Lower leg skin (tissue), 4 donors: ENCODE measurements around the gene BTBD1. TPM values are rescaled to one million over a fixed set of nuclear protein-coding genes. Genes with fewer than 3 reads are reported as not detected.
A peak's percentile ranks its signal among the peaks of the same experiment; 100 is the strongest.

ENCODE experiments used
- DNase-seq, 2 donors: peaks; one replicate each; pipeline ENCODE4 v3.0.0-alpha.2; 2019; ENCODE audit warnings: low spot score in 2 of 2
- H3K4me3 ChIP-seq: fragments of 200-600 bp; sonication (generic); 2 replicates; pipeline ENCODE4 v1.5.1; 2017; ENCODE audit warnings: mild to moderate bottlenecking, low read depth; ENCODE audit not compliant: poor library complexity, severe bottlenecking
- POLR2A ChIP-seq, 2 donors: fragments of 450-650 bp; IDR thresholded peaks; one replicate each; pipeline ENCODE4 v1.6.1; 2016 to 2017; ENCODE audit warnings: antibody characterized with exemption in 2 of 2, mild to moderate bottlenecking in 1 of 2, moderate library complexity in 1 of 2
- WGBS, 2 donors: methylation state at CpG; one replicate each; pipeline ENCODE4 v1.1.5; 2018; 5-methylcytosine and 5-hydroxymethylcytosine counted together
- intact Hi-C: fragments of 100-400 bp; cut with DNase I; formaldehyde crosslinking; loops from one replicate; pipeline ENCODE4 v1.15.0; 2023; ENCODE audit warnings: low total_unique reads
- total RNA-seq, 4 donors: library from RNA; depleted of rRNA; stranded (reverse); fragments of >200 nt; gene quantifications; one replicate each; pipeline ENCODE4 v1.1.0, GENCODE V29; 2016
- TF ChIP-seq, protein P1 (sequence below), 3 donors: fragments of 450-650 bp; IDR thresholded peaks; one replicate each; pipeline ENCODE4 v1.5.1; 2016; ENCODE audit warnings: antibody characterized with exemption in 3 of 3, mild to moderate bottlenecking in 3 of 3, moderate library complexity in 2 of 3

BTBD1 gene
- total RNA-seq, 4 donors from 2014 or later = 46.2 to 57.5 (median 50.8) TPM

DNA sequence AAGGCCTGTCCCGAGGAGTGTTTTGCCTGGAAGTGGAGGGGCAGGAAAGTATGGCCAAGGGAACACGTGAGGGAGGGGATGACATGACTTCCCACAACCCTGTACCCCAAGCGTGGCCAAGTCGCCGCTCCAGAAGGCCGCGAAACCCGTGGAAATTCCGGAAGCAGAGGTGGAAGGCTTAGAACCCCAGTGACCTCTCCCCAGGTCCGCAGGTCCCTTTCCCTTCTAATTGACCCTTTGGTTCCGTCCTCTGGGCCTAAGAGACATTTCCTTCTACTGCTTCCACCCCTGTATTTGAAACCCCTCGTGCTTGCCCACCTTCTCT, 548 bp upstream of the BTBD1 start:
- no peak overlapping the region for H3K4me3 ChIP-seq
- 57 to 58% methylated on average over 12 of the region's 12 CpGs for WGBS, 2 donors
- TF ChIP-seq, protein P1, sequence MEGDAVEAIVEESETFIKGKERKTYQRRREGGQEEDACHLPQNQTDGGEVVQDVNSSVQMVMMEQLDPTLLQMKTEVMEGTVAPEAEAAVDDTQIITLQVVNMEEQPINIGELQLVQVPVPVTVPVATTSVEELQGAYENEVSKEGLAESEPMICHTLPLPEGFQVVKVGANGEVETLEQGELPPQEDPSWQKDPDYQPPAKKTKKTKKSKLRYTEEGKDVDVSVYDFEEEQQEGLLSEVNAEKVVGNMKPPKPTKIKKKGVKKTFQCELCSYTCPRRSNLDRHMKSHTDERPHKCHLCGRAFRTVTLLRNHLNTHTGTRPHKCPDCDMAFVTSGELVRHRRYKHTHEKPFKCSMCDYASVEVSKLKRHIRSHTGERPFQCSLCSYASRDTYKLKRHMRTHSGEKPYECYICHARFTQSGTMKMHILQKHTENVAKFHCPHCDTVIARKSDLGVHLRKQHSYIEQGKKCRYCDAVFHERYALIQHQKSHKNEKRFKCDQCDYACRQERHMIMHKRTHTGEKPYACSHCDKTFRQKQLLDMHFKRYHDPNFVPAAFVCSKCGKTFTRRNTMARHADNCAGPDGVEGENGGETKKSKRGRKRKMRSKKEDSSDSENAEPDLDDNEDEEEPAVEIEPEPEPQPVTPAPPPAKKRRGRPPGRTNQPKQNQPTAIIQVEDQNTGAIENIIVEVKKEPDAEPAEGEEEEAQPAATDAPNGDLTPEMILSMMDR (IDR thresholded peaks at IDR 0.05) = no peak
- TF ChIP-seq POLR2A (IDR thresholded peaks at IDR 0.05) = no peak
- no peak for DNase-seq
- intact Hi-C loops = no loop called here

GRCh38 chr15:83066034-83066733, 868 bp downstream of the BTBD1 start:
- peak overlapping the region; percentile 78 for H3K4me3 ChIP-seq
- no peak for DNase-seq
- TF ChIP-seq, protein P1 (IDR thresholded peaks at IDR 0.05) = no peak
- TF ChIP-seq POLR2A (IDR thresholded peaks at IDR 0.05) = no peak
- 7 to 9% methylated on average over 29 of the region's 42 CpGs for WGBS, 2 donors
- intact Hi-C loops = no loop called here

DNA sequence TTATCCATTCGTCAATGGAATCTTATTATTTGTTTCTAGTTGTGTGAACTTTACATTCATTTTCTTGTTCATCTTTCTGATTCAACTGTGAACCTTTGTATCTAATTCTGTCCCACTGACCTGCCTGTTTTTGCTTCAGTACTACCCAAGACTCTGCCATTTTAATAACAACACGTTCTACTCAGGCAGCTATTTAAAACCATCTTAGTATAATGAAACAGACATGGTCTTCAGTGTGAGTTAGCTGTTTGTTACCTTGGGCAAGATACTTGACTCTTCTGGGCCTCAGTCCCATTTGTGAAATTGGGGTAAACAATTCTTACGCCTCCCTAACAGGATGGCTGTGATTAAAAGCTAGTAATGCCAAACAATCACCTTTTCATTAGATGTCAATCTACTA, 1.6 kb downstream of the BTBD1 start:
- no peak for TF ChIP-seq POLR2A (IDR thresholded peaks at IDR 0.05)
- TF ChIP-seq, protein P1 (IDR thresholded peaks at IDR 0.05) = no peak
- DNase-seq = no peak
- intact Hi-C loops = no loop called here
- WGBS, 2 donors = 21 to 28% methylated on average over 3 of the region's 3 CpGs
- H3K4me3 ChIP-seq = peak overlapping the region; percentile 78

DNA sequence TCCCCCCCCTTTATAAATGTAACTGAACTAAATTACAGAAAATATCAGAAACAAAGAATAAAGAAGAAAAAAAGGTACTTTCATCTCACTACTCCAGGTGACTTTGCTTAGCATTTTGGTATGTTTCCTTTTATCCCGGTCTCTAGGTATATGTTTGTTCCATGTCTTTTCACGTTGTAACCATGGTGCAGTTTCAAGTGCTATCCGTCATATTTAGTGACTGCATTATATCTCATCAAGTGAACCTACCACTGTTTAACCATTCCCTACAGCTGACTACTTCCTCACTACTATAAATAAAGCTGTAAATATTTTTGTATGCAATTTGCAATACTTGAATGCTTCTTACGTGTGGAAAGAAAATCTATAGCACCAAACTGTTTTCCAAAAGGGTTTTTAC, 2.2 kb downstream of the BTBD1 start:
- 30 to 34% methylated on average over 4 of the region's 4 CpGs for WGBS, 2 donors

GRCh38 chr15:83063551-83063950, 3.5 kb downstream of the BTBD1 start:
- 89 to 93% methylated on average over 4 of the region's 4 CpGs for WGBS, 2 donors
- no peak for DNase-seq
- H3K4me3 ChIP-seq = no peak overlapping the region
- intact Hi-C loops = no loop called here
- TF ChIP-seq, protein P1 (IDR thresholded peaks at IDR 0.05) = no peak

More for the DNA sequence above, 2.2 kb downstream of the BTBD1 start:
- no peak for DNase-seq
- no peak for TF ChIP-seq POLR2A (IDR thresholded peaks at IDR 0.05)
- TF ChIP-seq, protein P1 (IDR thresholded peaks at IDR 0.05) = no peak
- intact Hi-C loops = no loop called here
- H3K4me3 ChIP-seq = no peak overlapping the region

DNA sequence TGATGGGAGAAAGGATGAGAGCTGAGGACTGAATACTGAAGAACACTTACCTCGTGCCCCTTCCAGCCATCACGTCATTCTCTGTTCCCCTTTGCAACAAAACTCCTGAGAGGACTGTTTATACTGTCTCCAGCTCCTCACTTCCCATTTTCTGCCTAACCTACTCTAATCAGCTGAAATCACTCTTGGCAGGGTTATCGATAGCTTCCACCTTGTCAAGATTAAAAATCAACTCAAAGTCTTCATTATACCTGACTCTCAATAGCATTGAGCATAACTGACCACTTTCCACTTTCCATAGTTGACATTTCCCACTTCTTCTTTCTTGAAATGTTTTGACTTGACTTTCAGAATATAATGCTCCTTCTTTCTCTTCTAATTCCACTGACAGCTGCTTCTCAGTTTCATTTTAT, 4.3 kb downstream of the BTBD1 start:
- DNase-seq = no peak
- intact Hi-C loops = no loop called here
- 50 to 58% methylated on average over 3 of the region's 3 CpGs for WGBS, 2 donors
- H3K4me3 ChIP-seq = no peak overlapping the region
- no peak for TF ChIP-seq POLR2A (IDR thresholded peaks at IDR 0.05)
- TF ChIP-seq, protein P1 (IDR thresholded peaks at IDR 0.05) = no peak
